ENCODE measurements around the gene RBM34.
"Not testable (repeated sequence)": the region's sequence is repeated elsewhere in the genome, so short reads cannot be mapped to it uniquely, and the experiment has no call there.

RBM34 gene

GRCh38 chr1:235088907-235089306, 72.1 kb downstream of the RBM34 start:
- no peak for DNase-seq

- DNase-seq = no peak
Observed at GRCh38 chr1:235088430-235088829, 72.6 kb downstream of the RBM34 start.

- DNase-seq = no peak
Observed at GRCh38 chr1:235087906-235088305, 73.1 kb downstream of the RBM34 start.

GRCh38 chr1:235085411-235086117, 75.5 kb downstream of the RBM34 start:
- not testable (repeated sequence) for DNase-seq

All from femur (tissue), 1 donor.